Epithelial cell of umbilical artery (primary cell): Measurements from ENCODE around the gene TMEM181. TPM values are rescaled to one million over a fixed set of nuclear protein-coding genes. Genes with fewer than 3 reads are reported as not detected.

Source experiments
- total RNA-seq: library from RNA; depleted of rRNA; stranded (reverse); fragments of >200 nt; gene quantifications from 2 replicates; pipeline ENCODE4 v1.2.3, GENCODE V29; 2014

TMEM181 gene
- 42.6 and 52.6 TPM in 2 replicates for total RNA-seq

GRCh38 chr6:158559895-158560835 lies at the start of gene TMEM181:
Gene TMEM181, plus strand, starts transcription at chr6:158560091. Its CDS starts 134 bp downstream, at chr6:158560225.

GRCh38 chr6:158644231-158645063 lies 84.6 kb downstream of the TMEM181 start, which contains the start of gene DYNLT1:
Gene DYNLT1, minus strand, starts transcription at chr6:158644743. Its CDS starts 35 bp downstream, at chr6:158644708.

GRCh38 chr6:158649289-158650143 lies 89.6 kb downstream of the TMEM181 start, which contains the start of gene SYTL3:
Gene SYTL3, plus strand, starts transcription at chr6:158650054. Its CDS starts 13,215 bp downstream, at chr6:158663269.

Other genes with a start within 250 kb of the TMEM181 start
- gene TULP4, start 247.6 kb upstream of the TMEM181 start, total RNA-seq: 66.4 and 82.5 TPM in 2 replicates
- gene DYNLT1, start 84.7 kb downstream of the TMEM181 start, total RNA-seq: 122 and 155 TPM in 2 replicates
- gene SYTL3, start 90.0 kb downstream of the TMEM181 start, total RNA-seq: 0.46 and 0.65 TPM in 2 replicates